HG02642 (cell line): ENCODE results near the gene TLE2.
A peak's percentile ranks its signal among the peaks of the same experiment; 100 is the strongest.
"Not testable (repeated sequence)": the region's sequence is repeated elsewhere in the genome, so short reads cannot be mapped to it uniquely, and the experiment has no call there.

Experiments
- ATAC-seq: cut with Tn5 transposase; IDR thresholded peaks from one replicate; pipeline ENCODE4 v1.9.1; 2021; ENCODE audit warnings: mild to moderate bottlenecking; ENCODE audit not compliant: unreplicated experiment, poor library complexity

Gene TLE2

DNA sequence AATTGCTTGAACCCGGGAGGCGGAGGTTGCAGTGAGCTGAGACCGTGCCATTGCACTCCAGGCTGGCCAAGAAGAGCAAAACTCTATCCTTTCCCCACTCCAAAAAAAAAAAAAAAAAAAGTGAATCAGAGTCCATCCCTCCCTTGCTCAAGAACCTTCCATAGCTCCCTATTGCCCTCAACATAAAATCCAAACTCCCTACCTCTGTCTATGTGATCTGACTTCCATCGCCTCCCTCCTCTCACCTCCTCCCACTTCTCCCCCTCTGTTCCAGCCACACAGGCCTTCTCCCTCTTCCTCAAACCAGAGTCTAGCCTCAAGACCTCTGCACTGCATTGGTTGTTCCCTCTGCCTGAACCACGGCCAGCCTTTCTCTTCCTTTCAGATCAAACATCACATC is 10.0 kb upstream of the TLE2 start:
- no peak for ATAC-seq

DNA sequence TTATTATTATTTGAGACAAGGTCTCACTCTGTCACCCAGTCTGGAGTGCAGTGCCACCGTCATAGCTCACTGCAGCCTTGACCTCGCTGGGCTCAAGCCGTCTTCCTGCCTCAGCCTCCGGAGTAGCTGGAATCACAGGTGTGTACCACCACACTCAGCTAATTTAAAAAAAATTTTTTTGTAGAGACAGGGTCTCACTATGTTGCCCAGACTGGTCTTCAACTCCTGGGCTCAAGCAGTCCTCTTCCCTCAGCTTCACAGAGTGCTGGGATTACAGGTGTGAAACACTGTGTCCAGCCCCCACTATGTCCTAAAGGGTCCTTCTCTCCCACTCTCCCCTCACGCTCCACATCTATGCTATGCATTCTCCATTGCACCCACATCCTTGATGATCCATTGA is 9.1 kb upstream of the TLE2 start:
- ATAC-seq, result no peak

DNA sequence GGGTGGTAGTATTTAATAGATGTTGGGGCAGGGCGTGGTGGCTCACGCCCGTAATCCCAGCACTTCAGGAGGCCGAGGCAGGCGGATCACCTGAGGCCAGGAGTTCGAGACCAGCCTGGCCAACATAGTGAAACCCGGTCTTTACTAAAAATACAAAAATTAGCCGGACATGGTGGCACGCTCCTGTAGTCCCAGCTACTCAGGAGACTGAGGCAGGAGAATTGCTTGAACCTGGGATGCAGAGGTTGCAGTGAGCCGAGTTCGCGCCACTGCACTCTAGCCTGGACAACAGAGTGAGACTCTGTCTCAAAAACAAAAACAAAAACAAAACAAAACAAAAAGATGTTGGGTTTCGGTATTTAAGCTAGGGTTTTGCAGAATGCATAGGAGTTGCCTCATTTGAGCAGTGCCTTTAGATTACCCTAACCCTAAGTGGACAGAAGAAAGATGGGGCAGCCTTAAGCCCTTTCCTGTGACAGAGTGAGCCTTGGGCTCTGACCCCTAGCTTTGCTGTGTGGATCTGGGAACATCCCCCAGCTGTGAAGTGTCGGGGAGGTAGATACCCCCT is 8.0 kb upstream of the TLE2 start:
- ATAC-seq, result not testable (repeated sequence)

DNA sequence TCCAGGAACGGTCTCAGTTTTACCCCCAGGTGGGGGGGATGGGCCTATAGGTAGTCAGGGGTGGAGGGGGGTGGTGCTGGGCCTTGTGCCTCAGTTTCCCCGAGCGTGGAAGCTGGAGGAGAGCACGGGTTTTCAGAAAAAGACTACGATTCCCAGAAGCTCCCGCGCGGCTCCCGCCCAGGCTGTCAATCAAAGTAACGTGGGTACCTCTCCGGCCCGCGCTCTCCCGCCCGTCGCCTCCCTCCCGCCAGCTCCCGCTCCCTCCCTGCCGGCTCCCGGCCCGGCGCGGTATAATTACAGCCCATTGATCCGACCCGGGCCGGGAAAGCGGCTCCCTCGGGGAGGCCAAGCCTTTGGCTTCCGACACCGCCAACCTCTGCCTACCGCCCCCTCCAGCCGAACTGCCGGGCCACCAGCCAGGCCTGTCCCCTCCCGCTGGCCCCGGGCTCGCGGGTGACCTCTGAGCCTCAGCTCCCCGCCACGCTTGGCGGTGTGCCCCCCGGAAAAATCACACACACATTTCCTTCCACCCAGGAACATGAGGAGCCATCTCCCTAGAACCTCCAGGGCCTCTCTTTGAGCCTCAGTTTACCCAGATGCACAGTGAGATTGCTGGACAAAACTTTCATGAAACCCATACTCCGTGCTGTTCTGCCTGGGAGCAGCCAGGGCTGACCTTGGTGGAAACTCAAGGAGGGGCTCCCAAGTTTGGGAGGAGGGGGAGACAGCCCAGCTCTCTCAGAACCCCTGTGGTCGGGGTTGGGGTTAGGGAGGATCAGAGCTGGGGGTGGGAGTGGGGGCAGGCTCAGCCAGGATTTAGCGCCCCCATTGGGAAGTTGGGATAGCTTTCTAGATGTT is 7.3 kb upstream of the TLE2 start:
- peak; percentile 45 for ATAC-seq

DNA sequence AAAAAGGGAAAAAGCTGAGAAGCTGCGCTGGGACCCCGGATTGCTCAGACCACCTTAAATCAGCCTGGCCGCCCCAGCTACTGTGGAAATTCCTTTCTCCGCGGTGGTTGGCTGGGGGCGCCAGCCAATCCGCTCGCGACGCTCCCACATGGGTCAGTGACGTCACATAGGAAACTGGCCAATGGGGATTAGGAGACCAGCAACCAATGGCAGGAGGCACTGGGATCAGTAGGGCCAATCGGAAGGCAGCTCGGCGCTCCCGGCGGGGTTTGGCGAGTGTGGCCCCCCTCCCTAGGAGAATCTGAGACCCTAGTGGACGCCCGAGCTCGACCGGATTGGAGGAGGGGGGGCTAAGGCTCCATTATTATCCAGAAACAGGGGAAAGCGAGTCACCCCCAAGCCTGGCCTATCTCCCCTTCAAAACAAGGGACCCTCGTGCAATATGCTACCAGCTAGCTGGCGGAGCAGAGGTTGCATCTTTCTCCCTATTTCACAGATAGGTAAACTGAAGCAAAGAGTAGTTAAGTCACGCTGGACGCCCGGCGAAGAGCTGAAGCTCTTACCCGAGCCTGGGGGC is 6.5 kb upstream of the TLE2 start:
- peak; percentile 91 for ATAC-seq

DNA sequence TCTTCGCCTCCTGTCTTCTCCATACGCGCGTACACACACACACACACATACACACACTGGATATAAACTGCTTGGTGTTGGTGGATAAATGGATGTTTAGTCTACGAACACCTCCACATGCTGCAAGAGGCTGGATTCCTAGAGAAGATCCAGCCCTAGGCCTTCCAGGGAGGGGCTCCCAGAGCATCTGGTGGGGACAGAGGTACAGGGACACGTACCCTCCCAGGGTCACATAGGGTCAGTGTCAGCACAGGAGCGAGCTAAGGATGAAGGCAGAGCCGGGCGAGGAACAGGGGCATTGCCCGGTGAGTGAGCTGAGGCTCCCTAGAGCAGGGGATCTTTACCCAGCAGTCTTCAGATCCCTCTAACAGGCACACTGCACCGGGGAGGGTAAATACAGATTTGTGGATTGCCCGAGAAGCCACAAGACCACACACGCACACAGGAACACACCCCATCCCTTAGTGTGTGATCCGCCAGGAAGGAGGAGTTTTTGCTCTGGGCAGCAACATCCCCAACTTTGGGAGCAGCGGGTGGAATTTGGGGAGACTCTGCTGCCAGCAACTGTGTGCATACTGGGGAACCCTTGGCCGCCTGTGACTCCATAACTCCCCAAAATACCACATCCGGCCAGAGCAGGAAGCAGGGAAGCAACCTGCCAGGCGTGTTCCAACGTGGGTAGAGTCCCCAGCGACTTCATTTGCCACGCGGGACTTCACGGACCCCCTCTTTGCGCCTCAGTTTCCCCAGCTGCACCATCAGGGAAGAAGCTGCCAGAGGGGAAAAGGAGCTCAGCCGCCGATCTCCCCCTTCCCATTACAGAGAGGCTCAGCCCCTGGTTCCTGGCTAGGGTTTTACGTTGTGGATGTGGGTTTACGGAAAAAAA is 5.8 kb upstream of the TLE2 start:
- ATAC-seq, result peak; percentile 4

DNA sequence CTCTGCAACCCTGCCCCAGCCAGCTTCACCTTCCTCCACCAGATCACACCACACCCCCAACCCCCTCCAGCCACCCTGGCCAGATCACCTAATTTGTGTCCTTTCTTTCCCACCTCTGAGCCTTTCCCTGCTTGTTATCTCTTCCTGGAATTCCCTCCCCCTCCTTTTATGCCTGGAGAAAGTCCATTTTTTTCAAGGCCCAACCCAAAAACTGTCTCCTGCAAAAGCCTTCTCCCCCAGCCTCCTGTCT is 5.3 kb upstream of the TLE2 start:
- ATAC-seq, result no peak

DNA sequence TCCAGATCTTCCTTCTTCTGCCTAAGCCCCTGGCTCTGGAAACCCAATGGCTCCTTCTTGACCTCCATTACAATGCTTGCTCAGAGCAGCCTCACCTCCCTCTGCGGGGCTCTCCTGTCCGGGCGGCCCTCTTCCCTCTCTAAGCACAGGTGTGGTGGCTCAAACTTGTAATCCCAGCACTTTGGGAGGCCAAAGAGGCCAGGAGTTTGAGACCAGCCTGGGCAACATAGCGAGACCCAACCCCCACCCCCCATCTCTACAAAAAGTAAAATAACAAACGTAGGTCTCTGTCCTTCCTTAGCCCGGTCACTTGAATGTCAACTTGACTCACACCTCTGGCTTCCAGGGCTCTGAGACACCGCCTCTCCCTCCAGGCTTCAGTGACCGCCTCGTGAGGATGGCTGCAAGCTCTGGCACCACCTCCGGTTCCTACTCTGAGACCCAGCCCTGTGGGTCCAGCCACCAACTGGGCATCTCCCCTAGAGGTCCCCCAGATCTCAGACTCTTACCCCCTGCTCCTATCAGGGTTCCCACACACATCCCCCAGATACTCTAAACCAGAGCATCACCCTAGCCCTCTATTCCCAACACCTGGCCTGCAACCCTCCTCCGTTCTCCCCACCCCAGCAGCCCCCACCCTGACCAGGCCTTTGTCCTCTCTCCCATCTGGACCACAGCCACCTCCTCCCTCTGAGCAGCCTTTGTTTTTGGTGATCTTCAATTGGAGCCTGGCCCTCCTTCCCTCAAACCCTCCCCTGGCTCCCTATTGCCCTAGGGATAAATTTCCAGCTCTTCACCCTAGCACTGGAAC is 4.7 kb upstream of the TLE2 start:
- no peak for ATAC-seq

DNA sequence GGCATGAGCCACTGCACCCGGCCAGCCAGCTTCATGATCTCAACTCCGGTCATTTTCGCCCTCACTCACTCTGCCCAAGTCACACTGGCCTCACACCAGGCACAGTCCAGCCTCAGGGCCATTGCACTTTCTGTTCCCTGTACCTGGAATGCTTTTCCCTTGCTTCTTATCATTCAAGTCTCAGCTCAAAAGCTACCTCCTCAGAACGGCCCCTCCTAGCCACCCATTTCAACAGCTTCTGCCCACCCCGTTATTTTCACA is 2.5 kb upstream of the TLE2 start:
- ATAC-seq, result no peak

DNA sequence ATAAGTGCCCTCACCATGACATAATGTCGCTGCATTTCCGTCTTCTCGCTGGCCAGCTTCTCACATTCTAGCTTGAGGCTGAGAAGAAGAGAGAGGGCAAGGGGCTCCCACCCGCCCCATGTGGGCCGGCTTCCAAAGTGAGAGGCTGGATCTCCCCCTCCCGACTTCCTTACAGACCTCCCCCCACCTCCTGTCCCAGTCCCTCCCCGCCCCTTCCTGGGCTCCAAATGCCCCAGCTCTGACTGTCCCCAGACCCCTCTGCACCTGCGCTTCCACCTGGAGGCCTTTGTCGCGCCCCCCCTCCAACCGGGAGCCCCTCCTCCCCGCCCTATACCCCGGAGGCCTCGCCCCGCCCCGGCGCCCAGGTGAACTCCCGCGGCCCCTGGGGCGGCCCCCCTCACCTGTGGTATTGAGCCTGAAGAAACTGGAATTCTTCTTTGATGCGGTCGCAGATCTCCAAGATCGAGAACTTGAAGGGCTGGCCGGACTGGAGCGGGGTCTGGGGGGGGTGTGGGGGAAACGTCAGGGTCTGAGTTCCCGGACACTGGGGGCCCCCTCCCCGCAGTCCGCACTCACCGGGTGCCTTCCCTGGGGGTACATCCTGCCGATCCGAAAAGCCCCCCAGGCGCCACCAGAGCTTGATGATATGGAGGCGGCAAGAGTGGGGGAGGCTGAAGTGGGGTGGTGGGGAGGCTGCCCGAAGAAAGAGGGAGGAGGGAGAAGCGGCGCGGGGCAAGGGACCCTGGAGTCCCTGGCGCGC is 595 bp downstream of the TLE2 start:
- ATAC-seq, result no peak

DNA sequence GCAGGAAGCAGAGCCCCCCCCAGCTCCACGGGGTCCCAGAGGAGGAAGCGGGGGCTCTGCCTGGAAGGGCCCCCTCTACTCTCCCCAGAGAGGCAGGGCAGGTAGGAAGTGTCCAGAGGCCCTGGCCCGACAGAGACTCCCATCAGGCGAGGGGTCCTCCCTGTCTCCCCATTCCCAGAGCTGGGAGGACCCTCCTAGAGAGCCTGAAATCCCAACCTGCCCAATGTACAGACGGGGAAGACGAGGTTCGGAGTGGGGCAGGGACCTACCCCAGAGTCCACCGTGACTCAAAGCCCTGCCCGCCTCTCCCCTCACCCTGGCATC is 1.1 kb downstream of the TLE2 start:
- ATAC-seq, result no peak

DNA sequence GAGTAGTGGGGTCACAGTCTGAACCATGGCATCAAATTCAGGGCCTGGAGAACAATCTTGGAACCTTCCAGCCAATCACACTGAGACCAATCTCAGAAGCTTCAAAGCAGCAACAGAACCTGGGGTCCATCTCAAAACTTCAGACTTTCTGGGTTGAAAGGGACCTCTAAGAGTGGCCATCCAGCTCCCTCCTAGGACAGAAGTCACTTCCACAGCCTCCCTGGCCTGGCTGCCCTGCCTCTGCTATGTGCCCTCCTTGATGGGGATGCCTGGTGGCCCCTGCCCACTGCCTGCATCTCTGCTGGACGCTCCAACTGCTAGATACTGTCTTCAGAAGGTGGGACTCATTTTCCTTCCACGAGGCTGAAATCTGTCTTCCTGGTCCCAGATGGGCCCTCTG is 1.8 kb downstream of the TLE2 start:
- no peak for ATAC-seq

DNA sequence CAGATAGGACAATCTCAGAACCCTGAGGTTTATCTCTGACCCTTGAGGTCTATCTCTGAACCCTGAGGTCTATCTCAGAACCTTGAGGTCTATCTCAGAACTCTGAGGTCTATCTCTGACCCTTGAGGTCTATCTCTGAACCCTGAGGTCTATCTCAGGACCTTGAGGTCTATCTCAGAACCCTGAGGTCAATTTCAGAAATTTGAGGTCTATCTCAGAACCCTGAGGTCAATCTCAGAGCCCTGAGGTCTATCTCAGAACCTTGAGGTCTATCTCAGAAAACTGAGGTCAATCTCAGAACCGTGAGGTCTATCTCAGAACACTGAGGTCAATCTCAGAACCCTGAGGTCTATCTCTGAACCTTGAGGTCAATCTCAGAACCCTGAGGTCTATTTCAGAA is 2.3 kb downstream of the TLE2 start:
- ATAC-seq, result no peak

DNA sequence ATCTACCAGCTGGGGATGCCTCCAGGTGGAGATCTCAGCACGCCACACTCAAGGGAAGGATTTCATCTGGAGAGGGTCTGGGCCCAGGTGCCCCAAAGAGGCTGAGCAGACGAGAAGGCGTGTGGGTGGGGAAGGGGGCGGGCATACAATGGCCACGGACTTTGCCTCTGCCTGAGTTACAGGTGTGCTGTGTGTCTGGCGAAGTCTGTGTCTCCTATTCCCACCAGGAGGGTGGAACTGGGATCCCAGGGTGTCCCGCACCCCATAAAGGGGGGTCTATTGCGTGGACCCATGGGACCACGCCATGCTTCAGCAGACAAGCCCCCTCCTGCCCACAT is 3.6 kb downstream of the TLE2 start:
- no peak for ATAC-seq

DNA sequence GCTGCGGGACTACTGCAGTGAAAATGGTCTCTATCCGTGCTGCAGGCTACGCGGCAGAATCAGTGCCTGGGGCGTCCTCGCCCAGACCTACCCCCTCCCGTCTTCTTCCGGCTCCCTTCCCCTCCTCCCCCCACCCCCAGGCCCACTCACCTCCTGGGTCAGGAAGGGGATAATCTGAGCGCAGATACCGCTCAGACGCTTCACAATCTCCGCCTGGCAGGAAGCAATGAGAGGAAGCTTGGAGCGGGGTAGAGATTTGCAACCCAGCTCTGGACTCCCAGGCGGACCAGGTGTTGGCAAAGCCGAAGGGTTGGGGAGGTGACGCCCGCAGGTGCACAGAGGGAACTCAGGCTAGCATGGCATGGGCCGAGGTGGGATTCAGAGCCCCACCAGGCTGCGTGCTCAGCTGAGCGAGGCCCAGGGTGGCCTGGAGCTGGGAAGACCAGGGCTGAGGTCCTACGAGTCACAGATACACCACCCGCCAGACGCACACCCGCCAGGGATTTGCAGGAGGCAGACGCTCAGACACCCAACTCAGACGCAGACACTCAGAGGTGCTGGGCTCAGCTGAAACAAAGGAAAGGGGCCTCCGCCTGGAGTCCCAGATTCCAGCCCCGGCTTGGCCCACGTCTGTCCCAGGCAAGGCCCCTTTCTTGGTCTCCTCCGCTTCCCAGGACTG is 4.1 kb downstream of the TLE2 start:
- ATAC-seq, result no peak

DNA sequence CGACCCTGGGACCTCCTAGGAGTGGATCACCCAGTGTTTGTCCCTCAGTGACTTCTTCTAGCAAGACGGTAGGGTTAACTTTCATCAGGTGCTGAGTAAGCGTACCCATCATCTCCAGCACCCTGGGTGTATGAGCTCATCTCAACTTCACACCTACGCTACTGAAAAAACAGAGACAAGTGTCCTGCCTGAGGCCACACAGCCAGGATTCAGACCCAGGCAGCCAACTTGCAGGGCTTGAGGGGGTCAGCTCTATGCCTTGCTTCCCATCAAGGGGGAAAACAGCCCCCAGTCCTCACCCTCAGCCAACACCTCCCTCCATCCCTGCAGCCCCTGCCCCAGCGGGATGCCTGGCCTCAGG is 4.6 kb downstream of the TLE2 start:
- ATAC-seq, result no peak

DNA sequence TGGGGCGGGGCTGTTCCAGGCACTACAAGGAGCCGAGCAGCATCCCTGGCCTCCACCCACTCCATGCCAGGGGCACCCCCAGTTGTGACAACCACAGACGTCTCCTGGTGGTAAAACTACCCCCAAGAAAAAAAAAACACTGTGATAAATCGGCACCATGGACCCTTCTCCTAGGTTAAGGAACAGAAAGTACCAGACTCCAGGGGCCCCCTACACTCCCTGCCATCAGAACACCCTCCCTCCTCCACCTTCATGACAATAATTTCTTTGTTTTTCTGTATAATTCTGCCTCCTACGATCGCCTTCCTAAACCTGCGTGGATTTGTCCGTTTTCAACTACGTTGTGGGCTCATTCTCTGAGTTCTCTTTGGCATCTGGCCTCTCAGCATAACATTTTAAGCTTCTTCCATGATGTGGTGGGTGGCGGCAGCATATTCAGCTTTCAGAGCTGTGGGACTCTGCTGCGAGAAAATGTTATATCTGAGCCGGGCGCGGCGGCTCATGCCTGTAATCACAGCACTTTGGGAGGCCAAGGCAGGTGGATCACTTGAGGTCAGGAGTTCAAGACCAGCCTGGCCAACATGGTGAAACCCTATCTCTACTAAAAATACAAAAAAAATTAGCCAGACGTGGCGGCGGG is 8.6 kb downstream of the TLE2 start:
- ATAC-seq, result no peak

DNA sequence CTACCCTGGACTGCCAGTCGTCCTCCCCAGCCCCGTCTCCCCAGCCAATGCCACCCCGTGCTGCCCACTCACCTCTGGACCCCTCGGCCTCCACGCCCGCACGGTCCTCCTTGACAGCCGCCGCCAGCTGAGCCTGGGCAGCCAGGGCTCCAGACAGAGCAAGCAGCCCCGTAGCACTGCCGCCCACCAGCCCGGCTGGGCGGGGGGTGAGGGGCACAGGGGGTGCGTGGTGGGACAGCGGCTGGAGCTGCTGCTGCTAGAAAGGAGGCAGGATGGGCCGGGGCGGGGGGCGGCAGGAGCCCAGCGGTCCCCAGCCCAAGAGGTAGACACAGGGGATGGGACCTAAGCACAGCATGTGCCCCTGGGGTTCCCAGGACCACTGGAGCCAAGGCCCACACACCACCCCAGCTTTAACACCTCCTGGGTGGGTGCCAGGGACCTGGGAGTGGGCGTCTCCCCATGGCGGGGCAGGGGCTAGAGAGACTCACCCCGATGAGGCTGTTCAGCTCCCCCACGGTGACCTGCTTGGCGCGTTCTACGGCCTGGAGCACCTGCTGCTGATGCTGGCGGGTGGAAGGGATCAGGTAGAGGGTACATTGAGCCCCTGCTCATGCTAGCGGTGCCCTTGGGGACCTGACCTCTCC is 9.7 kb downstream of the TLE2 start:
- ATAC-seq, result no peak

DNA sequence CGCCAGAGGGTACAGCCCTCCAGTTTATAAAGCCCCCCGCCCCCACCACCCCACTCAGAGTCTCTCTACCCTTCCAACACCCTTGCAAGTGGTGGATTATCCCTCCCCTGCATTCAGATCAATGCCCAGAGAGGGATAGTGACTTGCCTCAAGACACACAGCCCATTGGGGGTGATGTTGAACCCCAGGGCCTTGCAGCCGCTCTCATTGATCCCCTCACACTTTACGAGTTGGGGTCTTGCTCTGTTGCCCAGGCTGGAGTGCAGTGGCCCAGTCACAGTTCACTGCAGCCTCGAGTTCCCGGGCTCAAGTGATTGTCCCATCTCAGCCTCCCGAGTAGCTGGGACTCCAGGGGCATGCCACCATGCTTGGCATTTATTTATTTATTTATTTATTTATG is 11.2 kb downstream of the TLE2 start:
- no peak for ATAC-seq
